ENCODE results near the gene PLOD3. TPM values are rescaled to one million over a fixed set of nuclear protein-coding genes. Genes with fewer than 3 reads are reported as not detected.
A peak's percentile ranks its signal among the peaks of the same experiment; 100 is the strongest.

PLOD3 gene
- total and polyA plus RNA-seq, 2 experiments from 2014 or later = 52.7 to 73.1 TPM

DNA sequence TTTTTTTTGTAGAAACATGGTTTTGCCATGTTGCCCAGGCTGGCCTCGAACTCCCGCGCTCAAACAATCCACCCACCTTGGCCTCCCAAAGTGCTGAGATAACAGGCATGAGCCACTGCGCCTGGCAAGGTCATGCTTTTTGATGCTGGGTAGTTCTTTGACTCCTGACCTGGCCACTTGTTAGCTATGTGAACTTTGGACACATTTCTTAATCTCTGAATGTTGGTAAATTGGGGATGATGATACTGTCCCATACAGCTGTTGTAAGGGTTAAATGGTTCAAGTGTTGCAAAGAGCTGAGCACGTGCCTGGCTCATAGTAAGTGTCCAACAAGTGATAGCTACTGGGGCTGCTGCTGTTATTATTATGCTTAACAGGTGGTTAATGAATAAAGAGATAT lies 2.9 kb upstream of the PLOD3 start:
- no peak for DNase-seq (ENCODE audit: low read depth in 1 of 2, low spot score in 1 of 2)
- H3K36me3 ChIP-seq = peaks cover 11% of the 10 kb centered on the region
- TF ChIP-seq, protein P1, sequence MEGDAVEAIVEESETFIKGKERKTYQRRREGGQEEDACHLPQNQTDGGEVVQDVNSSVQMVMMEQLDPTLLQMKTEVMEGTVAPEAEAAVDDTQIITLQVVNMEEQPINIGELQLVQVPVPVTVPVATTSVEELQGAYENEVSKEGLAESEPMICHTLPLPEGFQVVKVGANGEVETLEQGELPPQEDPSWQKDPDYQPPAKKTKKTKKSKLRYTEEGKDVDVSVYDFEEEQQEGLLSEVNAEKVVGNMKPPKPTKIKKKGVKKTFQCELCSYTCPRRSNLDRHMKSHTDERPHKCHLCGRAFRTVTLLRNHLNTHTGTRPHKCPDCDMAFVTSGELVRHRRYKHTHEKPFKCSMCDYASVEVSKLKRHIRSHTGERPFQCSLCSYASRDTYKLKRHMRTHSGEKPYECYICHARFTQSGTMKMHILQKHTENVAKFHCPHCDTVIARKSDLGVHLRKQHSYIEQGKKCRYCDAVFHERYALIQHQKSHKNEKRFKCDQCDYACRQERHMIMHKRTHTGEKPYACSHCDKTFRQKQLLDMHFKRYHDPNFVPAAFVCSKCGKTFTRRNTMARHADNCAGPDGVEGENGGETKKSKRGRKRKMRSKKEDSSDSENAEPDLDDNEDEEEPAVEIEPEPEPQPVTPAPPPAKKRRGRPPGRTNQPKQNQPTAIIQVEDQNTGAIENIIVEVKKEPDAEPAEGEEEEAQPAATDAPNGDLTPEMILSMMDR (IDR thresholded peaks at IDR 0.05; ENCODE audit: low read depth, low read length) = no peak
- peaks cover 6% of the 10 kb centered on the region for H3K4me1 ChIP-seq (ENCODE audit: low read depth)
- no peak overlapping the region for H3K27ac ChIP-seq
- H3K27me3 ChIP-seq = no peaks in the 10 kb centered on the region
- H3K4me3 ChIP-seq = no peak overlapping the region
- H3K9me3 ChIP-seq (ENCODE audit: low read depth) = no peaks in the 10 kb centered on the region

DNA sequence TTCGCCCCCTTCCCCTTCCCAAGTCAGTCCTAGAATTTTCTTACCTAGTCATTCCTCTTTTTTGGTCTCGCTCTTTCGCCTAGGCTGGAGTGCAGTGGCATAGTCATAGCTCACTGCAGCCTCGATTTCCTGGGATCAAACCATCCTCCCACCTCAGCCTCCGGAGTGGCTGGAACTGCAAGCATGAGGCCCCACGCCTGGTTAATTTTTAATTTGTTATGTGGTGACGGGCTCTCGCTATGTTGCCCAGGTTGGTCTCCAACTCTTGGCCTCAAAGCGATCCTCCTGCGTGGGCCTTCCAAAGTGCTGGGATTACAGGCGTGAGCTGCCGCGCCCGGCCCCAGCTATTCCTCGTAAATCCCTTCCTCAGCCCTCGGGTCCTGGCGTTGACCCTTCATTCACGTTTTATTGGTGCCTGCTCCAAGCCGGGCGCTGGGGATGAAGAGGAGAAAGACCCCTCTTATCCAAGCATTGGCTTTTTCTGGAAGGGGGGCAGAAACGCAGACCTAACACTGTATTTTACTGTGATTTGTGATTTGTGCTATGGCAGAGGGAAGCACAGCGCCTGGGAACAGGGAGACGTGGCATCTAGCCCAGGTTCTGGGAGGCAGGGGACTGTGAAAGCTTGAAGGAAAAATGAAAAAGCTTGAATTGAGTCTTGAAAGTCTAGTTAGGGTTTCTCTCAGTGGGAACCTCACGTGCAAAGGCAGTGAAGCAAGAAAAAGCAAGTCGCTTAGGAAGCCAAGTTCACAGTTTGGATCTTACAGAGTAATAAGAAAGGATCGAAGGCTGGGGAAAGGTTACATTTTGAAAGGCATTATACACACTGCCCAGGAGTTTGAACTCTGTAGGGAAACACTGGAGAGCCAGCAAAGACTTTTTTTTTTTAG lies 1.1 kb upstream of the PLOD3 start:
- Histone ChIP-seq H3K36me3 (peaks cover 7% of the 10 kb centered on the region), H3K27me3 (no peaks in the 10 kb centered on the region), H3K27ac (no peak overlapping the region), H3K9me3 (ENCODE audit: low read depth) (no peaks in the 10 kb centered on the region), H3K4me3 (peak overlapping the region; percentile 90), H3K4me1 (ENCODE audit: low read depth) (peaks cover 6% of the 10 kb centered on the region)
- DNase-seq (ENCODE audit: low read depth in 1 of 2, low spot score in 1 of 2) = no peak
- TF ChIP-seq, protein P1 (IDR thresholded peaks at IDR 0.05; ENCODE audit: low read depth, low read length) = no peak

DNA sequence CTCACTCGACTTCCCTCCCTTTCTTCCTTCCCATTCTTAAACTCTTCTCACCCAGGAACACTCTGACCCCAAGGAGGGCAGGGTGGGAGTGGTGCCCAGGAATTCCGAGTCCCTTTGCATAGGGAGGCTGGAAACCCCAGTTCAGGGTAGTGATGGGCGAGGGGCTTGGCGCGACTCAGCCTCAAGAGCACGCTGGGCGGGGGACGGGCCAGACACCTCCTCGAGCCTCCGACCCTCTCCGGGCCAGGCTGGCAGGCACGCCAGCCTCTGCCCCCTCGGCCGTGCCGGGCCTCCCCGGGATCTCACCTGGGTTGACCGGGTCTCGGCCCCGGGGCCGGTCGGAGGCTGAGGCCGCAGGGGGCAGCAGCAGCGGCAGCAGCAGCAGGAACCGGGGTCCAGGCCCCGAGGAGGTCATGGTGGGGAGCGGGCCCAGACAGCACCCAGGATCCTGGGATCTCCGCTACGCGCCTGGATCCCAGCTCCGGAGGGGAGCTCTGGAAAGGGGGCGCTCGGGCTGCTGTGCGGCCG lies 457 bp downstream of the PLOD3 start:
- peak in 1 of 2 donors; percentile 22 for DNase-seq (ENCODE audit: low read depth in 1 of 2, low spot score in 1 of 2)
- H3K27me3 ChIP-seq = no peaks in the 10 kb centered on the region
- H3K27ac ChIP-seq = peak overlapping the region; percentile 67
- H3K9me3 ChIP-seq (ENCODE audit: low read depth) = no peaks in the 10 kb centered on the region
- H3K4me1 ChIP-seq (ENCODE audit: low read depth) = peaks cover 6% of the 10 kb centered on the region
- H3K36me3 ChIP-seq = peaks cover 2% of the 10 kb centered on the region
- TF ChIP-seq, protein P1 (IDR thresholded peaks at IDR 0.05; ENCODE audit: low read depth, low read length) = peak; percentile 24
- peak overlapping the region; percentile 90 for H3K4me3 ChIP-seq

DNA sequence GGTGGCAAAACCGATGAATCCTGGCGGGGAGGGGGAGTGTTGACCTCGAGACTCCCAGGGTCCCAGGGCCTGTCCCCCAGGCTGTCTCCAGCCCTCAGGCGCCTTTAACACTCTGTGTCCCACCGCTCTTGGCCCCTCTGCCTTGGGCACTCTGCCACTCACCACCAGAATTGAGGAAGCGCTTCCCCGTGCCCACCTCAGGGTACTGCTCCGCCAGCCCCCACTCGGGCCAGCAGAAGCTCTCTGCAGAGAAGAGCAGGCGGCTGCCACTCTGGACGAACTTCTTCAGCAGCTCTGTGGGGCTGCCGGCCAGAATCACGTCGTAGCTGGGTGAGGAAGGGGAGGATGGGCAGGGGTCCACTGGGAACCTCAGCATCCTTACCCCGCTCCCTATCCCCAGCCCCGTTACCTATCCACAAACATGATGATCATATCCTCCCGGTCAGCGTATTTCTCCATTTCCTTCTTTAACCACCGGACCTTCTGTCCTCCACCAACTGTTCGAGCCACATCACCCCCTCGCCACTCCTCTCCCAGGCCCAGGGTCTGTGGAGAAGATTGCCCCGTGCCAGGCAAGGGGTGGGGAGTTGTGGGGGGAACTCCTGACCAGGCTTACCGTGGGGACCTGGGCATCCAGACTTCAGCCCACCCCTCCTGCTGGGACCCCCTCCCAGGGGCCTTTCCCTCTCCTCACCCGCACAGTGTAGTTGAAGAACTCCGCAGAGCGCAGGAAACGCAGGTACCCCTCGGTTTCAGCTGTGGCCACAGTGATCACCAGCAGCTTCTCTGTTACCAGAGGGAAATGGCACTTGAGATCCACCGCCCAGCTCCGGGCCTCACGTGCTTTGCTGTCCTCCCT lies 1.2 kb downstream of the PLOD3 start:
- TF ChIP-seq, protein P1 (IDR thresholded peaks at IDR 0.05; ENCODE audit: low read depth, low read length) = no peak
- H3K9me3 ChIP-seq (ENCODE audit: low read depth) = no peaks in the 10 kb centered on the region
- peak overlapping the region; percentile 90 for H3K4me3 ChIP-seq
- H3K27ac ChIP-seq = no peak overlapping the region
- peaks cover 6% of the 10 kb centered on the region for H3K4me1 ChIP-seq (ENCODE audit: low read depth)
- H3K27me3 ChIP-seq = no peaks in the 10 kb centered on the region
- DNase-seq (ENCODE audit: low read depth in 1 of 2, low spot score in 1 of 2) = peak; percentile 31 to 42
- H3K36me3 ChIP-seq = peaks cover 5% of the 10 kb centered on the region

DNA sequence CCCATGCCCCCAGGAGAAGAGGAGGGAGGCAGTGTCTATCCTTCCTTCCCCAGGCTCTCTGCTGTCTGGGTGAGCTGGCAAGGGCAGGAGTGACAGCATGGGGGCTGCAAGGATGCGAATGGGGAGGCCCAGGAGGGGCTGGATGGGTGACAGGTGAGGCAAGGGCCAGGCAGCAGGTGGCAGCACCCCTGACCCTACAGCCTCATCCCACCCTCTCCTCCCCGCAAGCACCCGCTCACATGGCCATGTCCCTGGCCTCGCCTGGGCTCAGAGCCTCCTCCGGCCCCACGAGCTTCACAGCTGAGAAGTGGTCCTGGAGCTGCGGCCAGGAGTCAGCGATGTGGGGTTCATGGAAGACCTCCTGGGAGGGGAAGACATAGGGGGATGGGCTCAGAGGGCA lies 5.4 kb downstream of the PLOD3 start:
- Histone ChIP-seq H3K9me3 (ENCODE audit: low read depth) (no peaks in the 10 kb centered on the region), H3K4me1 (ENCODE audit: low read depth) (no peaks in the 10 kb centered on the region), H3K27me3 (no peaks in the 10 kb centered on the region), H3K27ac (no peak overlapping the region), H3K4me3 (no peak overlapping the region), H3K36me3 (peaks cover 10% of the 10 kb centered on the region)
- TF ChIP-seq, protein P1 (IDR thresholded peaks at IDR 0.05; ENCODE audit: low read depth, low read length) = no peak
- DNase-seq (ENCODE audit: low read depth in 1 of 2, low spot score in 1 of 2) = no peak

Measured in cardiac muscle cell (in vitro differentiated cells and primary cell).